Aortic smooth muscle cell (primary cell): ENCODE measurements around the gene CRYBG3. TPM values are rescaled to one million over a fixed set of nuclear protein-coding genes. Genes with fewer than 3 reads are reported as not detected.

ENCODE experiments used
- total RNA-seq: library from RNA; depleted of rRNA; stranded (reverse); fragments of >200 nt; gene quantifications from 2 replicates; pipeline ENCODE4 v1.2.3, GENCODE V29; 2014

Gene CRYBG3
- 27.3 and 27.6 TPM in 2 replicates for total RNA-seq

DNA sequence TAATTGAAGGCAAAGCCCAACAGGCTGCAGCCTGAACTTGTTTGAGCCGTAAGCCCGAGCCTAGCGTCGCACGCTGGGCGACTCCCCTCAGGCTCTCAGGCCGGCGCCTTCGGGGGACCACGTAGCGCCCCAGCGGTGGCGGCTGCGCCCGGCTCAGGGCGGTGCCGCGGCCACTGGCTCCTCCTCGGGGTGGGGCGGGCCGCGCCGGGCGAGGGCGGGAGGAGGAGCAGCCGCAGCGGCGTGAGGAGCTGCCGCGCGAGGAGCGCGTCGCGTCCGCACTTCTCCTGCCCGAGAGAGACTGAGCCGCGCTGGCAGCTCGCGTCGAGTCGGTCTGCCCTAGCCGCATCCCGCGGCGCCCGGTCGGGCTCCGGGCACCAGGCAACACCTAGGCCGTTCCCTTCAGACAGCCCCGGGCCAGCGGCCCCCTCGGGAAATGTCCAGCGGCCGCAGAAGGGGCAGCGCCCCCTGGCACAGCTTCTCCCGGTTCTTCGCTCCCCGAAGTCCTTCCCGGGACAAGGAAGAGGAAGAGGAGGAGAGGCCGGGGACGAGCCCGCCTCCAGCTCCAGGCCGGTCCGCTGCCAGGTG, at the start of gene CRYBG3:
Gene CRYBG3 (plus strand): TSS at position 238 of the 585 bp plus-strand sequence. CDS start 196 bp downstream, at position 434.

DNA sequence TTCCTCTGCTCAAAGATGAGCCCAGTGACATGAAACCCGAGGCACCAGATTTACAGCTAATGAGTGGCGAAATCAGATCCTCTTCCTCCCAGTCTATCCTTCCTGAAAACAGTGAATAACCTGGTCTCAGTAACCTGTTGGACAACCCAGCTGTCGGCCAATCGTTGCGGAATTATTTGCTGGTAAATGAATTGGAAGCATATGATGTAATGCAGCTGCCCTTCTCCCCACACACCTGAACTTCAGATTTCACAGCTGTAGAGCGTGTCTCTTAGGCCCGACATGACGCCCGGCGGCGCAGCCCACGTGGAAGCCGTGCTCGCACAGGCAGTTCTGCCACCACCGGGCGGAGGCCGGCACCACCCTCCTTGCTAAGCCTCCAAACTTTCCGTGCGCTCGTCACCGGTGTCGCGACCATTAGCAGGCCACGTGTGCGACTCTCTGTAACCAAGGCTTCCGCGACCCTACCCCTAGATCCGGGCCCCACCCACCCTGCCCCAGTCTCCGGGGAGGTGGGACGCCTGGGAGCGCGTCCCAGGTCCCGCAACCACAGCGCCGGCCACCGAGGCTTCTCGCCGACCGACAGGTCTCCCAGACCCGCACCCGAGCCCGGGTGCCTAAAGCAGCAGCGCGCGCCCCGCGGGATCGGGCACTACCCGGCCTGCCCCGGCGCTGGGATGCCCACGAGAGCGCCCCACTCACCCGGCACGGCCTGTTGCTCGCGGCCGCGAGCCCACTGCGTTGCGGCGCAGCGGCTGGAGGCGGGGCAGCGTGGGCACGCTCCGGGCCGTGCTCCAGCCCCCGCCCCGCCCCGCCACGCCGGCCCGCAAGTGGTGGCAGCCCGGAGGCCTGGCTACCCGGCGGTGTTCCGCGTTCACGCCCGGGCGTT, 150.1 kb downstream of the CRYBG3 start, which contains the start of gene RIOX2:
Gene RIOX2 (minus strand): TSS at position 753 of the 889 bp plus-strand sequence. CDS start 4,838 bp downstream, outside the sequence.

Other genes starting within 250 kb of the CRYBG3 start
- 8.2 and 12.0 TPM in 2 replicates for gene ARL6, start 57.3 kb upstream of the CRYBG3 start, total RNA-seq
- 24.9 and 31.2 TPM in 2 replicates for gene RIOX2, start 150.4 kb downstream of the CRYBG3 start, total RNA-seq
- not detected in 2 replicates for gene GABRR3, start 213.3 kb downstream of the CRYBG3 start, total RNA-seq